K562 (cell line): ENCODE measurements around the gene CDT1. TPM values are rescaled to one million over a fixed set of nuclear protein-coding genes. Genes with fewer than 3 reads are reported as not detected.

Experiments used
- ATAC-seq: fragments of 200-7000 bp; cut with Tn5 transposase; 3 replicates; pipeline ENCODE4 v1.9.1; 2020; ENCODE audit warnings: moderate library complexity
- BruUV-seq: library from RNA; stranded (reverse); fragments of 400-500 nt; replicated peaks from 2 replicates; lab custom pipeline; 2021; lab: Mats Ljungman, UMichigan
- CTCF ChIA-PET: fragments of 300-600 bp; formaldehyde crosslinking; extraction: SDS; loops from one replicate; lab custom pipeline; 2021; ENCODE audit warnings: low intra/inter-chr PET ratio; lab: Yijun Ruan, JAX
- POLR2A ChIA-PET: fragments of 300-600, 350-650 bp; sonication (Branson Sonifier 250); formaldehyde crosslinking; extraction: SDS; loops from one replicate; lab custom pipeline; 2021; ENCODE audit warnings: antibody characterized with exemption, inconsistent platforms; lab: Yijun Ruan, JAX
- DNase-seq, 4 experiments: peaks; one replicate each; pipeline versions ENCODE4 v3.0.0 to v3.0.0-alpha.2; 2011 to 2018; ENCODE audit warnings: low spot score in 3 of 4, mixed read lengths in 3 of 4; ENCODE audit errors: extremely low read depth in 1 of 4
- FAIRE-seq: peaks from 2 replicates; lab custom pipeline; 2011; peaks lifted over from hg19 to GRCh38; lab: Jason Lieb, UNC
- H2AFZ ChIP-seq: 2 replicates; pipeline ENCODE4 v1.6.0; 2011; ENCODE audit warnings: low read depth, low read length, control low read depth, inconsistent platforms
- H3K27ac ChIP-seq: fragments of 200-600 bp; 3 replicates; pipeline ENCODE4 v1.8.0; 2011; ENCODE audit warnings: low read depth, mild to moderate bottlenecking, control low read depth, inconsistent platforms, low read length, moderate library complexity, mixed read lengths; ENCODE audit errors: extremely low read depth
- H3K27me3 ChIP-seq, 2 experiments: fragments of 300-600 bp in 1 of 2; 2 replicates in 1 of 2; 3 replicates in 1 of 2; pipeline versions ENCODE4 v1.6.0 to v1.8.0; 2011; ENCODE audit warnings: inconsistent platforms in 2 of 2, low read length in 2 of 2, mild to moderate bottlenecking in 1 of 2, mixed read lengths in 1 of 2, moderate library complexity in 1 of 2; ENCODE audit not compliant: control insufficient read depth in 2 of 2, insufficient read depth in 2 of 2
- H3K36me3 ChIP-seq: fragments of 300-600 bp; 3 replicates; pipeline ENCODE4 v1.8.0; 2011; ENCODE audit warnings: mild to moderate bottlenecking, low read length, inconsistent platforms; ENCODE audit not compliant: control insufficient read depth, insufficient read depth
- H3K4me1 ChIP-seq, 2 experiments: fragments of 200-600 bp in 1 of 2; replicated peaks in 1 of 2; 2 replicates in 1 of 2; 3 replicates in 1 of 2; pipeline versions ENCODE4 v1.5.1 to v1.8.0; 2011; ENCODE audit warnings: inconsistent platforms in 2 of 2, low read length in 2 of 2, mild to moderate bottlenecking in 1 of 2, mixed read lengths in 1 of 2, moderate library complexity in 1 of 2; ENCODE audit not compliant: control insufficient read depth in 2 of 2, insufficient read depth in 2 of 2
- H3K4me2 ChIP-seq: 2 replicates; pipeline ENCODE4 v1.6.1; 2011; ENCODE audit warnings: low read length, control low read depth, inconsistent platforms, mixed read lengths; ENCODE audit not compliant: insufficient read depth
- H3K4me3 ChIP-seq: fragments of 200-600 bp; sonication (generic), shearing (Covaris generic); 2 replicates; pipeline ENCODE4 v1.5.1; 2016; ENCODE audit warnings: control low read depth, inconsistent platforms
- H3K79me2 ChIP-seq: fragments of 200-600 bp; 3 replicates; pipeline ENCODE4 v1.8.0; 2011; ENCODE audit warnings: low read length, inconsistent platforms; ENCODE audit not compliant: control insufficient read depth, insufficient read depth
- H3K9ac ChIP-seq, 2 experiments: 2 replicates each; pipeline versions ENCODE4 v1.6.0 to v1.6.1; 2011; ENCODE audit warnings: low read depth in 2 of 2, low read length in 2 of 2, control low read depth in 1 of 2, inconsistent platforms in 1 of 2, mild to moderate bottlenecking in 1 of 2, mixed read lengths in 1 of 2; ENCODE audit not compliant: insufficient read depth in 1 of 2
- H3K9me1 ChIP-seq: one replicate; pipeline ENCODE4 v1.6.0; 2011; ENCODE audit warnings: inconsistent platforms, mild to moderate bottlenecking, low read length, moderate library complexity; ENCODE audit not compliant: control insufficient read depth, insufficient read depth
- H3K9me3 ChIP-seq: replicated peaks from 2 replicates; pipeline ENCODE4 v1.5.1; 2011; ENCODE audit warnings: low read depth, low read length, inconsistent platforms; ENCODE audit not compliant: control insufficient read depth, insufficient read depth
- H4K20me1 ChIP-seq: replicated peaks from 2 replicates; pipeline ENCODE4 v1.6.1; 2011; ENCODE audit warnings: low read length, inconsistent platforms, mixed read lengths; ENCODE audit not compliant: control insufficient read depth, insufficient read depth
- DMBX1 ChIP-seq: fragments of 250-450 bp; sonication (Bioruptor Pico); IDR thresholded peaks from 2 replicates; pipeline ENCODE4 v1.8.0; 2022; ENCODE audit warnings: inconsistent platforms, mild to moderate bottlenecking, moderate library complexity, borderline replicate concordance
- E2F5 ChIP-seq: sonication (generic); formaldehyde crosslinking; IDR thresholded peaks from 2 replicates; pipeline ENCODE4 v1.8.0; 2022; ENCODE audit warnings: mild to moderate bottlenecking, missing genetic modification reagents
- PCBP1 ChIP-seq: fragments of 200-400 bp; formaldehyde crosslinking; IDR thresholded peaks from 2 replicates; pipeline ENCODE4 v1.6.1; 2018; ENCODE audit warnings: mild to moderate bottlenecking, low read depth, low read length; ENCODE audit not compliant: poor library complexity, severe bottlenecking
- PHB2 ChIP-seq: fragments of 450-650 bp; IDR thresholded peaks from 2 replicates; pipeline ENCODE4 v1.6.1; 2017; ENCODE audit warnings: low read depth
- POLR2G ChIP-seq: fragments of 200-400 bp; formaldehyde crosslinking; IDR thresholded peaks from 2 replicates; pipeline ENCODE4 v1.6.1; 2017; ENCODE audit warnings: low read depth, mild to moderate bottlenecking, antibody characterized with exemption, low read length, moderate library complexity
- RFX5 ChIP-seq: IDR thresholded peaks from 2 replicates; pipeline ENCODE4 v1.6.1; 2011; ENCODE audit warnings: low read depth, mild to moderate bottlenecking, improper control_type of control experiment, low read length
- TFE3 ChIP-seq: fragments of 450-650 bp; formaldehyde crosslinking; IDR thresholded peaks from 2 replicates; pipeline ENCODE4 v1.4.0; 2020; ENCODE audit warnings: mild to moderate bottlenecking, mixed read lengths
- THRAP3 ChIP-seq: fragments of 450-650 bp; IDR thresholded peaks from 2 replicates; pipeline ENCODE4 v1.6.1; 2016; ENCODE audit warnings: mild to moderate bottlenecking, inconsistent platforms, borderline replicate concordance
- TOE1 ChIP-seq, 2 experiments: fragments of 450-650 bp in 1 of 2; sonication (generic) in 1 of 2; formaldehyde crosslinking in 1 of 2; IDR thresholded peaks; 2 replicates each; pipeline versions ENCODE4 v1.7.1 to v1.8.0; 2016 to 2022; ENCODE audit warnings: borderline replicate concordance in 2 of 2, mild to moderate bottlenecking in 2 of 2, antibody characterized with exemption in 1 of 2, inconsistent platforms in 1 of 2, low read depth in 1 of 2, missing genetic modification reagents in 1 of 2, moderate library complexity in 1 of 2
- U2AF2 ChIP-seq: fragments of 200-400 bp; formaldehyde crosslinking; optimal IDR thresholded peaks from 2 replicates; pipeline ENCODE3; 2017; ENCODE audit warnings: low read depth, mild to moderate bottlenecking, low read length
- ZNF445 ChIP-seq: fragments of 250-450 bp; sonication (Bioruptor Pico); IDR thresholded peaks from 2 replicates; pipeline ENCODE4 v1.4.0; 2020; ENCODE audit warnings: low read depth, mild to moderate bottlenecking, moderate library complexity
- WGBS: fragments of 100-300 bp; shearing (Covaris generic); methylation state at CpG from one replicate; pipeline ENCODE4 v1.1.6; 2016; ENCODE audit warnings: low coverage, mixed read lengths; ENCODE audit not compliant: insufficient coverage; ENCODE audit errors: missing lambda C conversion rate; 5-methylcytosine and 5-hydroxymethylcytosine counted together
- in situ Hi-C: fragments of 300-500 bp; cut with MboI; formaldehyde crosslinking; loops from 4 replicates; pipeline ENCODE4 v1.15.0; 2018; ENCODE audit warnings: inconsistent platforms, mixed read lengths
- intact Hi-C: fragments of 100-400 bp; cut with micrococcal nuclease; formaldehyde crosslinking; loops from 2 replicates; pipeline ENCODE4 v1.14.2; 2022
- polyA plus RNA-seq, 8 experiments: library from polyadenylated mRNA; depleted of rRNA in 4 of 8; stranded (reverse) in 5 of 8; unstranded in 3 of 8; fragments of >200 nt; fragmentation: Nextera tagmentation in 2 of 8; fragmentation: Illumina TruSeq in 1 of 8; extraction: Ambion mirVana in 2 of 8; extraction: Trizol in 1 of 8; gene quantifications; 2 replicates each; pipeline versions ENCODE4 v1.2.1 to v1.2.3, GENCODE V29; 2011 to 2014; ENCODE audit warnings: inconsistent platforms in 1 of 8, missing spikeins in 1 of 8
- total RNA-seq, 7 experiments: library from RNA; depleted of rRNA in 6 of 7; stranded (reverse); fragments of >200 nt in 6 of 7; fragmentation: Illumina TruSeq in 2 of 7; extraction: Trizol in 2 of 7; gene quantifications; 2 replicates each; pipeline versions ENCODE4 v1.2.1 to v1.2.3, GENCODE V29; 2011 to 2021; ENCODE audit warnings: low replicate concordance in 1 of 7

The CDT1 gene
- total and polyA plus RNA-seq, 9 of the 15 experiments (the other 6 are each of a cell fraction or from before 2014, with no cell fraction given) = 0.92 to 178 (median 14.2) TPM

- ATAC-seq (no peak), DNase-seq (no peak), FAIRE-seq (no peak)
- Histone ChIP-seq H3K27ac (no peak overlapping the region), H3K4me2 (no peak overlapping the region), H3K79me2 (no peaks in the 10 kb centered on the region), H3K9me1 (no peaks in the 10 kb centered on the region), H3K4me3 (no peak overlapping the region), H3K27me3 (no peaks in the 10 kb centered on the region), H3K9me3 (no peaks in the 10 kb centered on the region), H3K36me3 (no peaks in the 10 kb centered on the region), H2AFZ (no peak overlapping the region), H3K4me1 (peaks cover 0 to 53% of the 10 kb centered on the region in 2 experiments; a peak in 2 of 5 replicates), H3K9ac (no peak overlapping the region), H4K20me1 (no peaks in the 10 kb centered on the region; the same call in 1 of the 2 replicates)
- no TSS peak for BruUV-seq
- 86% methylated on average over 4 of the region's 12 CpGs for WGBS
- ChIA-PET CTCF (no interaction called here), POLR2A (interaction anchor here (0.7 kb wide), 1 partner anchor 322 kb away, joined by 3 read pairs; no protein-coding TSS in a partner anchor)
- intact Hi-C loops (no loop called here), in situ Hi-C loops (no loop called here)
- no peak for TF ChIP-seq RFX5
- 0 out of 2 replicates have a peak, but pooled peaks have one; percentile 7 for TF ChIP-seq POLR2G
Observed at GRCh38 chr16:88825146-88825545, 21.6 kb downstream of the CDT1 start.

- Histone ChIP-seq H4K20me1 (no peaks in the 10 kb centered on the region; the same call in 1 of the 2 replicates), H3K4me1 (peaks cover 0 to 48% of the 10 kb centered on the region in 2 experiments; a peak in 2 of 5 replicates), H3K9me3 (no peaks in the 10 kb centered on the region), H3K79me2 (no peaks in the 10 kb centered on the region), H3K27ac (no peak overlapping the region), H3K27me3 (no peaks in the 10 kb centered on the region), H3K9ac (peak overlapping the region in 1 of 2 experiments; percentile 36; a peak in 1 of 4 replicates), H3K9me1 (no peaks in the 10 kb centered on the region), H3K36me3 (no peaks in the 10 kb centered on the region), H2AFZ (no peak overlapping the region), H3K4me3 (no peak overlapping the region), H3K4me2 (no peak overlapping the region)
- intact Hi-C loops = no loop called here
- FAIRE-seq (no peak), ATAC-seq (no peak), DNase-seq (no peak)
- POLR2A ChIA-PET = interaction anchor here (0.9 to 1.4 kb wide), 4 partner anchors 11 to 347 kb away, joined by 3 to 4 read pairs (median 3); no protein-coding TSS in a partner anchor
- 81% methylated on average over 21 of the region's 26 CpGs for WGBS
- CTCF ChIA-PET = no interaction called here
- no TSS peak for BruUV-seq
- in situ Hi-C loops = no loop called here
- TF ChIP-seq THRAP3 = no peak
- no peak for TF ChIP-seq U2AF2
- no peak for TF ChIP-seq E2F5 (CRISPR knock-in tag)
- TF ChIP-seq TFE3 = no peak
- TF ChIP-seq ZNF445 (CRISPR knock-in tag) = no peak
- TF ChIP-seq TOE1 (IDR thresholded peaks at IDR 0.05; ENCODE audit: borderline replicate concordance) = no peak
- TF ChIP-seq TOE1 (CRISPR knock-in tag; IDR thresholded peaks at IDR 0.05; ENCODE audit: borderline replicate concordance, low read depth) = no peak
- no peak for TF ChIP-seq DMBX1
- no peak for TF ChIP-seq PHB2
- TF ChIP-seq PCBP1 = peak; percentile 29
Observed at GRCh38 chr16:88826070-88826840, 22.7 kb downstream of the CDT1 start.
